IMR-90 (cell line): Measurements from ENCODE around the gene KCMF1.

Experiments
- CEBPB ChIP-seq: IDR thresholded peaks from 2 replicates; pipeline ENCODE4 v1.6.1; 2012; ENCODE audit warnings: low read depth, low read length, improper control_type of control experiment
- MAFK ChIP-seq: IDR thresholded peaks from 2 replicates; pipeline ENCODE4 v1.6.1; 2012; ENCODE audit warnings: low read depth, low read length, improper control_type of control experiment
- POLR2A ChIP-seq: IDR thresholded peaks from 2 replicates; pipeline ENCODE4 v1.6.1; 2012; ENCODE audit warnings: mild to moderate bottlenecking, low read depth, low read length
- RAD21 ChIP-seq: IDR thresholded peaks from 2 replicates; pipeline ENCODE4 v1.6.1; 2012; ENCODE audit warnings: low read length, improper control_type of control experiment
- RCOR1 ChIP-seq: IDR thresholded peaks from 2 replicates; pipeline ENCODE4 v1.6.1; 2012; ENCODE audit warnings: mild to moderate bottlenecking, low read length, improper control_type of control experiment; ENCODE audit not compliant: insufficient replicate concordance
- RFX5 ChIP-seq: IDR thresholded peaks from 2 replicates; pipeline ENCODE4 v1.8.0; 2012; ENCODE audit warnings: low read depth, mild to moderate bottlenecking, low read length, moderate library complexity
- TF ChIP-seq, protein P1 (sequence below): conservative IDR thresholded peaks from 2 replicates; pipeline ENCODE4 v1.5.1; 2012; ENCODE audit warnings: mild to moderate bottlenecking, low read depth, low read length, improper control_type of control experiment
- TF ChIP-seq, protein P2 (sequence below): fragments of 150-350 bp; IDR thresholded peaks from 2 replicates; pipeline ENCODE4 v1.6.1; 2017; ENCODE audit warnings: mild to moderate bottlenecking, antibody characterized with exemption, low read length, low read depth

DNA sequence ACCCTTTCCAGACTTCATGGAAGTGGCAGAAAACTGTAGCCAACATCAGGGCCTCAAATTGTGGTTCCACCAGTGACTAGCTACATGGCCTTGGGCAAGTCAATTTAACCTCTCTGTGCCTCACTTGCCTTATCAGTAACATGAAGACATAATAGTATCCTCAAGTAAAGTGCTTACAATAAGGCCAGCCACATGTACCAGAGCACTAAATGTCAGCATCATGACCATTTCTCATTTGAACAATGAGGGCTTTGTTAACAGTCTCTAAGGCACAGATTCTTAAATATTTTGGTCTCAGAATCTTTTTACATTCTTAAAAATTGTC is 5.8 kb upstream of the KCMF1 start:
- TF ChIP-seq, protein P1, sequence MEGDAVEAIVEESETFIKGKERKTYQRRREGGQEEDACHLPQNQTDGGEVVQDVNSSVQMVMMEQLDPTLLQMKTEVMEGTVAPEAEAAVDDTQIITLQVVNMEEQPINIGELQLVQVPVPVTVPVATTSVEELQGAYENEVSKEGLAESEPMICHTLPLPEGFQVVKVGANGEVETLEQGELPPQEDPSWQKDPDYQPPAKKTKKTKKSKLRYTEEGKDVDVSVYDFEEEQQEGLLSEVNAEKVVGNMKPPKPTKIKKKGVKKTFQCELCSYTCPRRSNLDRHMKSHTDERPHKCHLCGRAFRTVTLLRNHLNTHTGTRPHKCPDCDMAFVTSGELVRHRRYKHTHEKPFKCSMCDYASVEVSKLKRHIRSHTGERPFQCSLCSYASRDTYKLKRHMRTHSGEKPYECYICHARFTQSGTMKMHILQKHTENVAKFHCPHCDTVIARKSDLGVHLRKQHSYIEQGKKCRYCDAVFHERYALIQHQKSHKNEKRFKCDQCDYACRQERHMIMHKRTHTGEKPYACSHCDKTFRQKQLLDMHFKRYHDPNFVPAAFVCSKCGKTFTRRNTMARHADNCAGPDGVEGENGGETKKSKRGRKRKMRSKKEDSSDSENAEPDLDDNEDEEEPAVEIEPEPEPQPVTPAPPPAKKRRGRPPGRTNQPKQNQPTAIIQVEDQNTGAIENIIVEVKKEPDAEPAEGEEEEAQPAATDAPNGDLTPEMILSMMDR: no peak
- TF ChIP-seq CEBPB: no peak
- TF ChIP-seq RFX5: no peak
- TF ChIP-seq MAFK: no peak
- TF ChIP-seq, protein P2, sequence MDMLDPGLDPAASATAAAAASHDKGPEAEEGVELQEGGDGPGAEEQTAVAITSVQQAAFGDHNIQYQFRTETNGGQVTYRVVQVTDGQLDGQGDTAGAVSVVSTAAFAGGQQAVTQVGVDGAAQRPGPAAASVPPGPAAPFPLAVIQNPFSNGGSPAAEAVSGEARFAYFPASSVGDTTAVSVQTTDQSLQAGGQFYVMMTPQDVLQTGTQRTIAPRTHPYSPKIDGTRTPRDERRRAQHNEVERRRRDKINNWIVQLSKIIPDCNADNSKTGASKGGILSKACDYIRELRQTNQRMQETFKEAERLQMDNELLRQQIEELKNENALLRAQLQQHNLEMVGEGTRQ: no peak
- TF ChIP-seq POLR2A: no peak
- no peak for TF ChIP-seq RCOR1
- no peak for TF ChIP-seq RAD21
